Trophoblast cell (in vitro differentiated cells and primary cell): ENCODE measurements around the gene UNC93A.
A peak's percentile ranks its signal among the peaks of the same experiment; 100 is the strongest.
"Not testable (repeated sequence)": the region's sequence is repeated elsewhere in the genome, so short reads cannot be mapped to it uniquely, and the experiment has no call there.

Experiments
- DNase-seq, 2 donors: peaks; one replicate each; pipeline ENCODE4 v3.0.0-alpha.2; 2016
- H2AFZ ChIP-seq: 2 replicates; pipeline ENCODE4 v1.6.1; 2013; ENCODE audit warnings: low read length, moderate library complexity, mild to moderate bottlenecking; ENCODE audit not compliant: insufficient read depth, poor library complexity
- H2AK5ac ChIP-seq: 2 replicates; pipeline ENCODE4 v1.6.1; 2013; ENCODE audit warnings: mild to moderate bottlenecking, low read length
- H2BK120ac ChIP-seq: 2 replicates; pipeline ENCODE4 v1.6.1; 2013; ENCODE audit warnings: low read length, mild to moderate bottlenecking, moderate library complexity; ENCODE audit not compliant: insufficient read depth, poor library complexity
- H2BK12ac ChIP-seq: 2 replicates; pipeline ENCODE4 v1.6.1; 2013; ENCODE audit warnings: mild to moderate bottlenecking, low read length, moderate library complexity
- H2BK5ac ChIP-seq: 2 replicates; pipeline ENCODE4 v1.6.1; 2013; ENCODE audit warnings: low read length, low read depth, moderate library complexity, mild to moderate bottlenecking; ENCODE audit not compliant: poor library complexity
- H3K14ac ChIP-seq: 2 replicates; pipeline ENCODE4 v1.6.1; 2013; ENCODE audit warnings: mild to moderate bottlenecking, low read length
- H3K18ac ChIP-seq: 2 replicates; pipeline ENCODE4 v1.6.1; 2013; ENCODE audit warnings: mild to moderate bottlenecking, low read length
- H3K23ac ChIP-seq: 2 replicates; pipeline ENCODE4 v1.6.1; 2013; ENCODE audit warnings: low read length
- H3K27ac ChIP-seq: 2 replicates; pipeline ENCODE4 v1.5.1; 2013; ENCODE audit warnings: low read depth, mild to moderate bottlenecking, inconsistent platforms, low read length, moderate library complexity
- H3K27me3 ChIP-seq: 2 replicates; pipeline ENCODE4 v1.6.1; 2013; ENCODE audit warnings: inconsistent platforms, mild to moderate bottlenecking, low read length, moderate library complexity; ENCODE audit not compliant: insufficient read depth
- H3K36me3 ChIP-seq, 2 experiments: 1 replicate in 1 of 2; 2 replicates in 1 of 2; pipeline ENCODE4 v1.6.1; 2013; ENCODE audit warnings: low read length in 2 of 2, mild to moderate bottlenecking in 2 of 2, moderate library complexity in 1 of 2; ENCODE audit not compliant: insufficient read depth in 2 of 2, control insufficient read depth in 1 of 2
- H3K4ac ChIP-seq: 2 replicates; pipeline ENCODE4 v1.6.1; 2013; ENCODE audit warnings: low read depth, mild to moderate bottlenecking, low read length, moderate library complexity
- H3K4me1 ChIP-seq, 2 experiments: 1 replicate in 1 of 2; 2 replicates in 1 of 2; pipeline ENCODE4 v1.6.1; 2013; ENCODE audit warnings: low read length in 2 of 2, mild to moderate bottlenecking in 2 of 2, moderate library complexity in 1 of 2; ENCODE audit not compliant: insufficient read depth in 2 of 2, control insufficient read depth in 1 of 2
- H3K4me2 ChIP-seq: 2 replicates; pipeline ENCODE4 v1.6.1; 2013; ENCODE audit warnings: inconsistent platforms, mild to moderate bottlenecking, low read length, moderate library complexity
- H3K4me3 ChIP-seq: 2 replicates; pipeline ENCODE4 v1.5.1; 2013; ENCODE audit warnings: mild to moderate bottlenecking, low read depth, low read length, inconsistent platforms
- H3K79me1 ChIP-seq: one replicate; pipeline ENCODE4 v1.6.1; 2013; ENCODE audit warnings: low read length
- H3K79me2 ChIP-seq: 2 replicates; pipeline ENCODE4 v1.6.1; 2013; ENCODE audit warnings: low read length, mild to moderate bottlenecking; ENCODE audit not compliant: control insufficient read depth, insufficient read depth, poor library complexity
- H3K9ac ChIP-seq: 2 replicates; pipeline ENCODE4 v1.6.1; 2013; ENCODE audit warnings: mild to moderate bottlenecking, low read length
- H3K9me3 ChIP-seq: 2 replicates; pipeline ENCODE4 v1.6.1; 2013; ENCODE audit warnings: low read depth, mild to moderate bottlenecking, control low read depth, inconsistent platforms, low read length; ENCODE audit not compliant: insufficient read depth
- H4K12ac ChIP-seq: 2 replicates; pipeline ENCODE4 v1.6.1; 2013; ENCODE audit warnings: low read depth, mild to moderate bottlenecking, low read length, moderate library complexity
- H4K8ac ChIP-seq: 2 replicates; pipeline ENCODE4 v1.6.1; 2013; ENCODE audit warnings: low read depth, mild to moderate bottlenecking, low read length, moderate library complexity
- H4K91ac ChIP-seq: one replicate; pipeline ENCODE4 v1.6.1; 2013; ENCODE audit warnings: low read depth, mild to moderate bottlenecking, low read length, moderate library complexity
- WGBS: extraction: QIAGEN DNeasy Blood & Tissue Kit; methylation state at CpG from one replicate; pipeline ENCODE4 v1.1.7; 2013; ENCODE audit warnings: missing lambda C conversion rate; ENCODE audit not compliant: insufficient read length, insufficient coverage; ENCODE audit errors: extremely low coverage; 5-methylcytosine and 5-hydroxymethylcytosine counted together

UNC93A gene

GRCh38 chr6:167289291-167289690, 1.8 kb upstream of the UNC93A start:
- not testable (repeated sequence) for H3K23ac ChIP-seq, H3K79me2 ChIP-seq, H3K9me3 ChIP-seq, H2BK120ac ChIP-seq, H3K36me3 ChIP-seq, H3K9ac ChIP-seq, H3K27me3 ChIP-seq, H3K14ac ChIP-seq, H3K4ac ChIP-seq, H4K91ac ChIP-seq, H4K8ac ChIP-seq, DNase-seq, H2AK5ac ChIP-seq, H2BK12ac ChIP-seq, H4K12ac ChIP-seq, H3K4me3 ChIP-seq, H2AFZ ChIP-seq, H3K18ac ChIP-seq
- H3K79me1 ChIP-seq = peaks cover 14% of the 10 kb centered on the region
- H3K27ac ChIP-seq = peak overlapping the region; percentile 11
- H2BK5ac ChIP-seq = peak overlapping the region; percentile 4
- peak overlapping the region; percentile 16 for H3K4me2 ChIP-seq
- WGBS = no CpG with 5 or more reads among the region's 2 CpGs
- H3K4me1 ChIP-seq = peaks cover 18 to 20% of the 10 kb centered on the region in 2 experiments

- no CpG with 5 or more reads among the region's 7 CpGs for WGBS
Observed at GRCh38 chr6:167291623-167292300, 647 bp downstream of the UNC93A start.

GRCh38 chr6:167292301-167293087, 1.4 kb downstream of the UNC93A start:
- no CpG with 5 or more reads among the region's 6 CpGs for WGBS
- no peak for DNase-seq

More at GRCh38 chr6:167291623-167292300, 647 bp downstream of the UNC93A start:
- H3K4me3 ChIP-seq = no peak overlapping the region
- no peaks in the 10 kb centered on the region for H3K9me3 ChIP-seq
- peaks cover 14% of the 10 kb centered on the region for H3K79me1 ChIP-seq
- peak; percentile 62 to 74 for DNase-seq
- H2BK5ac ChIP-seq = no peak overlapping the region
- no peak overlapping the region for H2AFZ ChIP-seq
- H2AK5ac ChIP-seq = no peak overlapping the region
- H4K12ac ChIP-seq = no peak overlapping the region
- no peak overlapping the region for H3K23ac ChIP-seq
- H3K4ac ChIP-seq = no peak overlapping the region
- no peak overlapping the region for H2BK120ac ChIP-seq
- H3K36me3 ChIP-seq = no peaks in the 10 kb centered on the region
- H3K27me3 ChIP-seq = no peaks in the 10 kb centered on the region
- H4K91ac ChIP-seq = no peak overlapping the region
- H3K27ac ChIP-seq = no peak overlapping the region
- H3K14ac ChIP-seq = no peak overlapping the region
- no peak overlapping the region for H3K9ac ChIP-seq
- H2BK12ac ChIP-seq = no peak overlapping the region
- no peak overlapping the region for H3K18ac ChIP-seq
- no peak overlapping the region for H3K4me2 ChIP-seq
- H3K4me1 ChIP-seq = peaks cover 18 to 20% of the 10 kb centered on the region in 2 experiments
- H4K8ac ChIP-seq = no peak overlapping the region
- H3K79me2 ChIP-seq = no peaks in the 10 kb centered on the region

GRCh38 chr6:167293088-167293589, 2.0 kb downstream of the UNC93A start:
- no CpG with 5 or more reads among the region's 10 CpGs for WGBS
- H3K18ac ChIP-seq = peak overlapping the region; percentile 30
- DNase-seq = no peak

More at GRCh38 chr6:167292301-167293087, 1.4 kb downstream of the UNC93A start:
- Histone ChIP-seq H2BK12ac (peak overlapping the region; percentile 21), H3K4ac (no peak overlapping the region), H3K14ac (peak overlapping the region; percentile 30), H3K36me3 (no peaks in the 10 kb centered on the region), H3K9me3 (no peaks in the 10 kb centered on the region), H4K12ac (no peak overlapping the region), H3K79me2 (no peaks in the 10 kb centered on the region), H2BK5ac (no peak overlapping the region), H4K91ac (peak overlapping the region; percentile 20), H3K27ac (no peak overlapping the region), H3K4me3 (no peak overlapping the region), H3K18ac (no peak overlapping the region), H3K79me1 (peaks cover 14% of the 10 kb centered on the region), H3K23ac (no peak overlapping the region), H3K4me1 (peaks cover 18 to 20% of the 10 kb centered on the region in 2 experiments), H2BK120ac (no peak overlapping the region), H2AK5ac (no peak overlapping the region), H3K27me3 (no peaks in the 10 kb centered on the region), H3K4me2 (no peak overlapping the region), H2AFZ (no peak overlapping the region), H3K9ac (no peak overlapping the region), H4K8ac (no peak overlapping the region)

More at GRCh38 chr6:167293088-167293589, 2.0 kb downstream of the UNC93A start:
- peak overlapping the region; percentile 42 for H2BK12ac ChIP-seq
- no peak overlapping the region for H3K23ac ChIP-seq
- H3K4me3 ChIP-seq = no peak overlapping the region
- no peaks in the 10 kb centered on the region for H3K27me3 ChIP-seq
- peak overlapping the region; percentile 41 for H4K91ac ChIP-seq
- no peaks in the 10 kb centered on the region for H3K79me2 ChIP-seq
- H3K14ac ChIP-seq = peak overlapping the region; percentile 30
- H2AK5ac ChIP-seq = no peak overlapping the region
- H3K36me3 ChIP-seq = no peaks in the 10 kb centered on the region
- no peak overlapping the region for H3K4ac ChIP-seq
- peaks cover 18 to 20% of the 10 kb centered on the region in 2 experiments for H3K4me1 ChIP-seq
- no peak overlapping the region for H4K8ac ChIP-seq
- H2BK120ac ChIP-seq = peak overlapping the region; percentile 5
- no peak overlapping the region for H3K27ac ChIP-seq
- no peak overlapping the region for H3K4me2 ChIP-seq
- peaks cover 2% of the 10 kb centered on the region for H3K9me3 ChIP-seq
- H3K9ac ChIP-seq = no peak overlapping the region
- no peak overlapping the region for H2AFZ ChIP-seq
- no peak overlapping the region for H4K12ac ChIP-seq
- H3K79me1 ChIP-seq = peaks cover 12% of the 10 kb centered on the region
- no peak overlapping the region for H2BK5ac ChIP-seq
